GM21381 (cell line): ENCODE measurements around the gene TYR.
"Not testable (repeated sequence)": the region's sequence is repeated elsewhere in the genome, so short reads cannot be mapped to it uniquely, and the experiment has no call there.

Experiments
- ATAC-seq: cut with Tn5 transposase; IDR thresholded peaks from one replicate; pipeline ENCODE4 v1.9.1; 2021; ENCODE audit warnings: mild to moderate bottlenecking, moderate library complexity; ENCODE audit not compliant: unreplicated experiment

The TYR gene

GRCh38 chr11:89177691-89178231 is at the start of gene TYR:
TYR (plus strand) TSS chr11:89177875; CDS start chr11:89177954, 79 bp downstream.
- no peak for ATAC-seq

GRCh38 chr11:89136606-89137005 is 41.1 kb upstream of the TYR start:
- no peak for ATAC-seq

GRCh38 chr11:89147229-89147628 is 30.4 kb upstream of the TYR start:
- no peak for ATAC-seq

- ATAC-seq: no peak
Observed at GRCh38 chr11:89159974-89160373, 17.7 kb upstream of the TYR start.

GRCh38 chr11:89161949-89162348 is 15.7 kb upstream of the TYR start:
- no peak for ATAC-seq

- ATAC-seq: no peak
Observed at GRCh38 chr11:89163686-89164085, 14.0 kb upstream of the TYR start.

- ATAC-seq: no peak
Observed at GRCh38 chr11:89168396-89168795, 9.3 kb upstream of the TYR start.

- no peak for ATAC-seq
Observed at GRCh38 chr11:89175796-89176195, 1.9 kb upstream of the TYR start.

GRCh38 chr11:89176938-89177337 is 737 bp upstream of the TYR start:
- no peak for ATAC-seq

- ATAC-seq: no peak
Observed at GRCh38 chr11:89181111-89181510, 3.4 kb downstream of the TYR start.

- ATAC-seq: no peak
Observed at GRCh38 chr11:89182773-89183518, 5.3 kb downstream of the TYR start.

- no peak for ATAC-seq
Observed at GRCh38 chr11:89184021-89184420, 6.3 kb downstream of the TYR start.

- ATAC-seq: no peak
Observed at GRCh38 chr11:89189776-89190175, 12.1 kb downstream of the TYR start.

- ATAC-seq: no peak
Observed at GRCh38 chr11:89201138-89201537, 23.5 kb downstream of the TYR start.

GRCh38 chr11:89203814-89204213 is 26.1 kb downstream of the TYR start:
- ATAC-seq: no peak

- no peak for ATAC-seq
Observed at GRCh38 chr11:89205378-89205777, 27.7 kb downstream of the TYR start.

GRCh38 chr11:89220684-89221339 is 43.1 kb downstream of the TYR start:
- ATAC-seq: no peak

GRCh38 chr11:89235083-89235482 is 57.4 kb downstream of the TYR start:
- no peak for ATAC-seq

GRCh38 chr11:89235976-89236375 is 58.3 kb downstream of the TYR start:
- ATAC-seq: no peak

GRCh38 chr11:89247007-89247406 is 69.3 kb downstream of the TYR start:
- not testable (repeated sequence) for ATAC-seq

GRCh38 chr11:89249196-89249595 is 71.5 kb downstream of the TYR start:
- ATAC-seq: no peak

- ATAC-seq: not testable (repeated sequence)
Observed at GRCh38 chr11:89261483-89261882, 83.8 kb downstream of the TYR start.
